Activated CD8-positive, alpha-beta memory T cell treated with anti-CD3 and anti-CD28 coated beads, Interleukin-2, amount 50 U/mL, for 4 hours (primary cell): ENCODE data around the gene DBI.

Source experiments
- DNase-seq: peaks from one replicate; pipeline ENCODE4 v3.0.0-alpha.2; 2020

Gene DBI

DNA sequence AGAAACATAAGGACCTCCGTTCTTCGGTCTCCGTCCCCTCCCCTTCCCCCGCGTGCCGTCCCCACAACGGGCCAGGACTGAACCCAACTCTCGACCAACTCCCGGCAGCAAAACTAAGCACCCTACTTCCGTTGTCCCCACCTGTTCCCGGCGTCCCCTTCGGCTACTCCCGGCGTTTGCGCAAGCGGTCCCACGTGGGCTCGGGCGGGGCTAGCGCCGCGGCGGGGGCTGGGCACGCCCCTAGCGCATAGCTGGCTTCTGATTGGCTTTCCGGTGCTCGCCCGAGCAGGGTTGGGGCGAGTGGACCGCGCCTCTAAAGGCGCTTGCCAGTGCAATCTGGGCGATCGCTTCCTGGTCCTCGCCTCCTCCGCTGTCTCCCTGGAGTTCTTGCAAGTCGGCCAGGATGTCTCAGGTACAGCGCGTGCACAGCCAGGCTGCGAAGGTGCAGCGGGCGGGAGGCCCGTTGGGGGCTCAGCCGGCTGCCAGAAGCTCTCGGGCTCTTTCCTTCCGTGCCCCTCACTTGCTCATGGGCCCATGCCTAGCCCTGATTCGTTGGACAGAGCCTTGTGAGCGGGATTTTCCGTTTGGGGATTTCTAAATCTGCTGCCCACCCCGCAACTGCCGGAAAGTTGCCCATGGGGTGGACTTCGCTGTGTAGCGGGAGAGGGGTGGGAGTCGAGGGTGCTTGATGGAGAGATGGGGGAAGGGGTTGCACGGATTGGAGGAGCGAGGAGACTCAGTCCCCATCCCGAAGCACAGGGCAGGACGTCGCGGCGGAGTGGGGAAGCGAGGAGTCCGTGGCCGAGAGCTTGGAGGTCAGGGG lies at the start of gene DBI, which contains the start of gene C2orf76:
Gene DBI, plus strand, starts transcription at position 329 of the 823 bp plus-strand sequence. Its CDS starts 75 bp downstream, at position 404.
Gene C2orf76, minus strand, starts transcription at position 186 of the 823 bp plus-strand sequence. CDS start 26,875 bp downstream, outside the sequence.
- DNase-seq = peak; percentile 92

DNA sequence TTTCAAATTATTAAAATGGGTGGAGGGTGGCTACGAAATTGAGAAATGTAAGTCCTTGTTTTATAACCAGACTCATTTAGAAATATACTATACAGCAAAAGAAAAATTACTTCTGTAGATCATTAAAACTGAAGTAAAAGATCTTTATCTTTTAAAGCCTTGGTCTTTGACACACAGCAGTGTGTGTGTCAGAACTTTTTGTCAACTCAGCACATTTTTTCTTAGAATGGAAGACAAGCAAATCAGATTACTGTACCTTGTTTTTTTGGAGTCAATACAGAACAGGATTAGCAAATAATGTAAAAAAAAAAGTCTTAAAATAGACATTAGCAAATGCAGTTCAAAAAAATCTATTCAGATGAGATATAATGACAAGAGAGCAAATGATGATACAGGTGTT lies 49.2 kb upstream of the DBI start:
- DNase-seq = no peak

DNA sequence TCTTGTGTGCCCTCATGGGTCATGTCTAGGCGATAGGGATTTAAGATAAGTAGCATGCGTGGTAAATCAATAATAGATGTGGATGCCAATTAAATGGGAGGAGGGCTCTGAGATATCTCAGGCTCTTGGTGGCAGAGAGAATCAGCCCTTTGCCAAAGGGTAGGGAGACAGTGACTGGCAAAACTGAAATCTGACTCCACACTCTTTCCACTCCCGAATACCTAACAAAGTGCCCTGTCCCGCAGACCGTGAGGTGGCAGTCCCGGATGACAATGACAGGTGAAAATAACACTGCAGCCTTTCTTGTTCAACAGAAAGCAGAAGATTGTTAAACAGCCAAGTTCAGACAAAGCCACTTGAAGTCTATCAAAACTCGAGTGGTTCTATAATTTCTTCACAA lies 47.2 kb upstream of the DBI start:
- DNase-seq = no peak

- DNase-seq = no peak
Observed at GRCh38 chr2:119323459-119323858, 43.3 kb upstream of the DBI start.

DNA sequence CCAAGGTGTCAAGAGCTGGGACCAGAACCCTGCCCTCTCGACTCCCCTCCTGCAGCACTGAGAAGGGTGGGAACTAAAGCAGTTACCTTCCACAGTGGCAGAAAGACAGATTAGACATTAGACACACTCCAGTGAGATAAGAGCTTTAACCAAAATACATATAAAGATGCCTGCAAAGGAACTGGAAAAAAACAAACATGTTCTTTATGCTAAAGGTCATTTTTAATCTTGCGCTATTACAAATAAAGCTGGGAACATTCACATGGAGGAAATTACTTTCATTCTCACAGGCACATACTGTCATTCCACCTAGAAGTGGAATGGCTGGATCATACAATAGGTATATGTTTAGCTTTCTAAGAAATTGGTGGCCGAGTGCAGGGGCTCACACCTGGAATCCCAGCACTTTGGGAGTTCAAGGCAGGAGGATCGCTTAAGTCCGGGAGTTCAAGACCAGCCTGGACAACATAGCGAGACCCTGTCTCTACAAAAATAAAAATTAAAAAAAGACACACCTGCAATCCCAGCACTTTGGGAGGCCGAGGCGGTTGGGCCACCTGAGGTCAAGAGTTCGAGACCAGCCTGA lies 42.0 kb upstream of the DBI start:
- no peak for DNase-seq

DNA sequence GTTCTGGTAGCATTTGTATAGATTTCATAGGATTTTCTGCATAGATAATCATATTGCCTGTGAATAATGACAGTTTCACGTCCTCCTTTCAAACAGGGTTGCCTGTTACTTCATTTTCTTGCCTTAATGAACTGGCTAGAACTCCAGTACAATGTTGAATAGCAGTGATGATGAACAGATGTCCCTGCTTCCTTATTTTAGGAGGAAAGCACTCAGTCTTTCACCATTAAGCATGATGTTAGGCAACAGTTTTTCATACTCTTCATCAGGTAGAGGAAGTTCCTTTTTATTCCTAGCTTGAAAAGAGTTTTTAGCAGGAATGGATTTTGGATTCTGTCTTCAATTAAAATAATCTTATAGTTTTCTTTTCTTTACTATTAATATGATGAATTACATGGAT lies 39.8 kb upstream of the DBI start:
- DNase-seq = no peak

- no peak for DNase-seq
Observed at GRCh38 chr2:119327431-119327830, 39.3 kb upstream of the DBI start.

- DNase-seq = no peak
Observed at GRCh38 chr2:119332953-119333352, 33.8 kb upstream of the DBI start.

DNA sequence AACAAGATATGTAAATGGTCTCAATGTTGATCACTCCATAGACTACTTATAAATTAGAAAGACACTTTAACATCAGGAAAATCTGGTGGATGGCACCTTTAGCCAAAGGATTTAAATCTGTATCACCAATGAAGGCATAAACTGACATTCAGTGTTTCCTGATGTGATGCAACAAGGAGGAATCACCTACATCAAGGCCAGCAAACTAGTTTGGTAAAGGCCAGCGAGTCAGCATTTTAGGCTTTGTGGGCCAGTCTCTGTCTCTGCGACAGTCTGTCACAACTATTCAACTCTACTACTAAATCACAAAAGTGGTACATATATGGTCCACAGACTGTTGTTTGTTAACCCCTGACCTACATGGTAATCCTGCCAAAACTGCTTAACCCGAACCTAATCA lies 33.4 kb upstream of the DBI start:
- DNase-seq = no peak

GRCh38 chr2:119333833-119334232 lies 32.9 kb upstream of the DBI start:
- DNase-seq = no peak

GRCh38 chr2:119337749-119338148 lies 29.0 kb upstream of the DBI start:
- no peak for DNase-seq

GRCh38 chr2:119338272-119338671 lies 28.5 kb upstream of the DBI start:
- no peak for DNase-seq

GRCh38 chr2:119338826-119339561 lies 27.8 kb upstream of the DBI start:
- DNase-seq = peak; percentile 50

DNA sequence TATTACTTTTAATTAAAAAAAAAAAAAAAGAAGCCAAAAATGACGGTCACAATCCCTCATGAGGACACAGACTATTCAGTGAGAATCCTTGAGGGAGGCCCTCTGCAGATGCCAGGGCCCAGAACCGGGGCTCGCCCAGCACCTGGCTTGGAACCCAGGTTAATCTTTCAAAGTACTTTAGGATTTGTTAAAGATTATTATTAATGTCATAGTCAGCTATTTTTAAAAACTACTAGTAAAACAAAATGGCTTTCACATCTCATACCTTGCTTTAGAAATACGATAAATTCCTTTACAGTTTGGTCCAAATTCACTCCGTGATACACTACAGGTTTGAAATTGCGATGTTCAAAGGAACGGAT lies 27.2 kb upstream of the DBI start:
- no peak for DNase-seq

DNA sequence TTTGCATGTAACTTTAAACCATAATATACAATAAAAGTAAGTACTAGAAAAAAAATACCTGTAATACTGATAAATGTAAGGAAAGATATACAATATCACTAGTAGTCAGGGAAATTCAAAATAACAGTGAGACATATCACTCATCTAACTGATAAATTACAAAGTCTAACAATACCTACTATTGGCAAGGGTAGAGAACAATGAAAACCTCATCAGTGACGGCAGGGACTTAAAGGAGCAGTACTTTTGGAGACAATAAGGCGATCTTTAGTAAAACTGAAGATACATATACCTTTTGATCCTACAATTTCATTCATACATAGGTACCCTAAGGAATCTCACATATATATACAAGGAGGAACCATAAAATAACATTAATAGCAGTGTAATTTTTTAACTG lies 25.1 kb upstream of the DBI start:
- DNase-seq = no peak

DNA sequence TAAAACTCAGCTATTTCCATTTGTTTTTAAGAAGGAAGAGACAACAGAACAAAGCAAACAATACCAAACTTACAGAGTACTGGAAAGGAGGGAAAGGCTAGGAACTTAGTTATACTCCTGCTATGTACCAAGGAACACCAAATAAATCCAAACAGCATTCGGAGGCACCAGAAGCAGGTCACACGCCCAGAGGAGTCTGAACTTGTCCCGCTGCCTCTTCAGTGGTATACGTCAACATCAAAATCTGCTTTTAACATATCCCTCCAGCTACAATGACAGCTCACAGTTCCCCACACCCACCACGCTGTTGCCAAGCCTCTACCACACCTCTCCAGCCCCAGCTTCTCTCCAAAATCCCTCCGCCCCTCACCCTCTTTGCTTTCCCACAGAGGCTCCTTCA lies 17.5 kb upstream of the DBI start:
- no peak for DNase-seq

- DNase-seq = no peak
Observed at GRCh38 chr2:119350311-119350998, 16.3 kb upstream of the DBI start.

GRCh38 chr2:119352357-119352756 lies 14.4 kb upstream of the DBI start:
- no peak for DNase-seq

GRCh38 chr2:119354860-119355259 lies 11.9 kb upstream of the DBI start:
- no peak for DNase-seq

DNA sequence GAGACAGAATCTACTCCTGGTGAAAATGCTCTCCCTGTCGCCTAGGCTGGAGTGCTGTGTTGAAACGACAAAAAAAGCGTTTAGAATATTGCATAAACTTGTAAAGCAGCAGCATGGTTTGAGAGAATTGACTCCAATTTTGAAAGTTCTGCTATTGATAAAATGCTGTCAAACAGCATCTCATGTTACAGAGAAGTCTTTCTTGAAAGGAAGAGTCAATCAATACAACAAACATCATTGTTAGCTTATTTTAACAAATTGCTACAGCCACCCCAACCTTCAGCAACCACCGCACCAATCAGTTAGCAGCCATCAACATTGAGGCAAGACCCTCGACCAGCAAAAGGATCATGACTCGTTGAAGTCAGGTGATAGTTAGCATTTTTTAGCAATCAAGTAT lies 7.0 kb upstream of the DBI start:
- no peak for DNase-seq

GRCh38 chr2:119360423-119360966 lies 6.3 kb upstream of the DBI start:
- no peak for DNase-seq

- DNase-seq = no peak
Observed at GRCh38 chr2:119364798-119365197, 2.0 kb upstream of the DBI start.

DNA sequence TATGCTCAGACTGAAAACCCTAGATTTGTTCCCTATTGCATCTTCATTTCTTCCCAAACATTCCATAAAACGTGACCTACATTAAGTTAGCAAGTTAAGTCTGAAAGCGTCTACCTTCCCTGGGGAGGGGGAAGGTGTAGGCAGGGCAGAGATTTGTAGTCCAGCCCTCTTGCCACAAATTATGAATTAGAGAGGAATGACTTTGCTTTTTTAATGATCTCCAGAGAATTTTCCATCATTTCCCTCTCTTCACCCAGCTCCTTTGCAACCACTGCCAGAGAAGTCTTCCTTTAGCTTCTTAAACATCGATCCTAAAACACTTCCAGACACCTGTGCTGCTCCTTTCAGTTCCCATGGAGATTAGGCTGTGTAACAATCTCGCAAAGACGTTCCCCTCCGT lies 1.3 kb upstream of the DBI start:
- no peak for DNase-seq
